DMS 273 treated with DMSO at 0.1 percent for 48 hours (cell line): ENCODE measurements around the gene HDAC4.
"Not testable (repeated sequence)": the region's sequence is repeated elsewhere in the genome, so short reads cannot be mapped to it uniquely, and the experiment has no call there.

Experiments used
- DNase-seq: peaks from one replicate; lab custom pipeline; 2025; lab: John Stamatoyannopoulos, UW

Gene HDAC4

GRCh38 chr2:239184968-239185903, 215.6 kb downstream of the HDAC4 start:
- no peak for DNase-seq

- DNase-seq: no peak
These were observed 216.6 kb downstream of the HDAC4 start for GRCh38 chr2:239184179-239184578.

- no peak for DNase-seq
These were observed 217.6 kb downstream of the HDAC4 start for GRCh38 chr2:239182981-239183791.

- DNase-seq: no peak
These were observed 218.8 kb downstream of the HDAC4 start for GRCh38 chr2:239181903-239182581.

- DNase-seq: no peak
These were observed 219.5 kb downstream of the HDAC4 start for GRCh38 chr2:239181074-239181902.

GRCh38 chr2:239180526-239181073, 220.2 kb downstream of the HDAC4 start:
- DNase-seq: no peak

GRCh38 chr2:239179851-239180371, 220.9 kb downstream of the HDAC4 start:
- DNase-seq: no peak

GRCh38 chr2:239178954-239179353, 221.9 kb downstream of the HDAC4 start:
- DNase-seq: no peak

GRCh38 chr2:239178484-239178883, 222.3 kb downstream of the HDAC4 start:
- no peak for DNase-seq

GRCh38 chr2:239177908-239178307, 222.9 kb downstream of the HDAC4 start:
- no peak for DNase-seq

- no peak for DNase-seq
These were observed 223.5 kb downstream of the HDAC4 start for GRCh38 chr2:239177325-239177724.

- DNase-seq: not testable (repeated sequence)
These were observed 224.5 kb downstream of the HDAC4 start for GRCh38 chr2:239176138-239176803.

GRCh38 chr2:239175181-239175580, 225.6 kb downstream of the HDAC4 start:
- no peak for DNase-seq

- DNase-seq: no peak
These were observed 227.5 kb downstream of the HDAC4 start for GRCh38 chr2:239173301-239173700.

GRCh38 chr2:239171643-239172042, 229.2 kb downstream of the HDAC4 start:
- DNase-seq: no peak

- no peak for DNase-seq
These were observed 231.3 kb downstream of the HDAC4 start for GRCh38 chr2:239169311-239170048.

- no peak for DNase-seq
These were observed 232.2 kb downstream of the HDAC4 start for GRCh38 chr2:239168575-239168974.

GRCh38 chr2:239167766-239168444, 232.9 kb downstream of the HDAC4 start:
- DNase-seq: no peak
